Measurements from ENCODE around the gene PRPF40A.
"Not testable (repeated sequence)": the region's sequence is repeated elsewhere in the genome, so short reads cannot be mapped to it uniquely, and the experiment has no call there.

Gene PRPF40A

DNA sequence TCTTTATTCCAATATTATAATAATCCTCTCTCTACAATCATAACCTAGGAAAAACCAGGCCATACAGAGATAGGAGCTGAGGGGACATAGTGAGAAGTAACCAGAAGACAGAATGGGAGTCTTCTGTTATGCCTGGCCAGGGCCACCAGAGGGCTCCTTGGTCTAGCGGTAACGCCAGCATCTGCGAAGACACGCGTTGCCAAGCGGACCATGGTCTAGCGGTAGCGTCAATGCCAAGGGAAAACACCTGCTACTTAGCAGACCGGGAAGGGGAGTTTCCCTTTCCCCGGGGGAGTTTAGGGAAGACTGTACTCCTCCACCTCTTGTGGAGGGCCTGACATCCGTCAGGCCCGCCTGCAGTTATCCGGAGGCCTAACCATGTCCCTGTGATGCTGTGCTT lies 37.8 kb upstream of the PRPF40A start:
- TF ChIP-seq, protein P1, sequence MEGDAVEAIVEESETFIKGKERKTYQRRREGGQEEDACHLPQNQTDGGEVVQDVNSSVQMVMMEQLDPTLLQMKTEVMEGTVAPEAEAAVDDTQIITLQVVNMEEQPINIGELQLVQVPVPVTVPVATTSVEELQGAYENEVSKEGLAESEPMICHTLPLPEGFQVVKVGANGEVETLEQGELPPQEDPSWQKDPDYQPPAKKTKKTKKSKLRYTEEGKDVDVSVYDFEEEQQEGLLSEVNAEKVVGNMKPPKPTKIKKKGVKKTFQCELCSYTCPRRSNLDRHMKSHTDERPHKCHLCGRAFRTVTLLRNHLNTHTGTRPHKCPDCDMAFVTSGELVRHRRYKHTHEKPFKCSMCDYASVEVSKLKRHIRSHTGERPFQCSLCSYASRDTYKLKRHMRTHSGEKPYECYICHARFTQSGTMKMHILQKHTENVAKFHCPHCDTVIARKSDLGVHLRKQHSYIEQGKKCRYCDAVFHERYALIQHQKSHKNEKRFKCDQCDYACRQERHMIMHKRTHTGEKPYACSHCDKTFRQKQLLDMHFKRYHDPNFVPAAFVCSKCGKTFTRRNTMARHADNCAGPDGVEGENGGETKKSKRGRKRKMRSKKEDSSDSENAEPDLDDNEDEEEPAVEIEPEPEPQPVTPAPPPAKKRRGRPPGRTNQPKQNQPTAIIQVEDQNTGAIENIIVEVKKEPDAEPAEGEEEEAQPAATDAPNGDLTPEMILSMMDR (conservative IDR thresholded peaks at IDR 0.05; ENCODE audit: low read length), result peak; percentile 31; the same call in 1 of the 2 replicates
- no peak for TF ChIP-seq EZH2phosphoT487 (IDR thresholded peaks at IDR 0.05; ENCODE audit: borderline replicate concordance)
- no peaks in the 10 kb centered on the region for H3K4me1 ChIP-seq (ENCODE audit: insufficient read depth, low read length, poor library complexity, severe bottlenecking)
- no peak overlapping the region for H3K4me2 ChIP-seq (ENCODE audit: low read depth, low read length, poor library complexity, severe bottlenecking)
- no peak overlapping the region for H3K9ac ChIP-seq (ENCODE audit: low read depth, low read length, poor library complexity, severe bottlenecking)
- H3F3A ChIP-seq (ENCODE audit: low read depth), result no peaks in the 10 kb centered on the region
- 0 out of 2 replicates have a peak, but pooled peaks cover 6% of the 10 kb centered on the region for H3K79me2 ChIP-seq (ENCODE audit: insufficient read depth, low read length)
- H2AFZ ChIP-seq (ENCODE audit: low read length), result no peak overlapping the region
- no peaks in the 10 kb centered on the region for H3K27me3 ChIP-seq (ENCODE audit: insufficient read depth, low read length, poor library complexity, severe bottlenecking)
- no peaks in the 10 kb centered on the region for H3K9me3 ChIP-seq (ENCODE audit: insufficient read depth, low read depth, low read length)
- no peak overlapping the region for H3K4me3 ChIP-seq (ENCODE audit: low read length, poor library complexity, severe bottlenecking)
- no peaks in the 10 kb centered on the region for H4K20me1 ChIP-seq (ENCODE audit: insufficient read depth, low read length, poor library complexity, severe bottlenecking)
- H3K36me3 ChIP-seq (ENCODE audit: insufficient read depth, low read length), result peaks cover 68% of the 10 kb centered on the region
- H3K9me2 ChIP-seq (replicated peaks; ENCODE audit: low read depth, low read length), result no peaks in the 10 kb centered on the region

DNA sequence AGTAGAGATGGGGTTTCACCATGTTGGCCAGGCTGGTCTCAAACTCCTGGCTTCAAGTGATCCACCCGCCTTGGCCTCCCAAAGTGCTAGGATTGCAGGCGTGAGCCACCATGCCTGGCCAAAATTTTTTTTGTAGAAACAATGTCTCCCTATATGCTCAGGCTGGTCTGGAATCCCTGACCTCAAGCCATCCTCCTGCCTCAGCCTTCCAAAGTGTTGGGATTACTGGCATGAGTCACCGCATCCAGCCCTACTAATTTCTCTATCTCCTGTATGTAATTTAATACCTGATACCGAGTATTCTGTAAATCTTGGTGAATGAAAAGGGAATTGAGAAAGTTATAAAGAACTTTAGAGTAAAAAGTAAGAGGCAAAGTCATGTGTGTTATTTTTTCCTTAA lies 30.5 kb upstream of the PRPF40A start:
- H3K79me2 ChIP-seq (ENCODE audit: insufficient read depth, low read length); H3K4me3 ChIP-seq (ENCODE audit: low read length, poor library complexity, severe bottlenecking); H3K4me2 ChIP-seq (ENCODE audit: low read depth, low read length, poor library complexity, severe bottlenecking); H3K27me3 ChIP-seq (ENCODE audit: insufficient read depth, low read length, poor library complexity, severe bottlenecking); H3K9ac ChIP-seq (ENCODE audit: low read depth, low read length, poor library complexity, severe bottlenecking); H2AFZ ChIP-seq (ENCODE audit: low read length); H3K4me1 ChIP-seq (ENCODE audit: insufficient read depth, low read length, poor library complexity, severe bottlenecking); H3K9me3 ChIP-seq (ENCODE audit: insufficient read depth, low read depth, low read length); H3F3A ChIP-seq (ENCODE audit: low read depth); H4K20me1 ChIP-seq (ENCODE audit: insufficient read depth, low read length, poor library complexity, severe bottlenecking); H3K9me2 ChIP-seq (replicated peaks; ENCODE audit: low read depth, low read length): not testable (repeated sequence)
- peaks cover 51% of the 10 kb centered on the region for H3K36me3 ChIP-seq (ENCODE audit: insufficient read depth, low read length)

DNA sequence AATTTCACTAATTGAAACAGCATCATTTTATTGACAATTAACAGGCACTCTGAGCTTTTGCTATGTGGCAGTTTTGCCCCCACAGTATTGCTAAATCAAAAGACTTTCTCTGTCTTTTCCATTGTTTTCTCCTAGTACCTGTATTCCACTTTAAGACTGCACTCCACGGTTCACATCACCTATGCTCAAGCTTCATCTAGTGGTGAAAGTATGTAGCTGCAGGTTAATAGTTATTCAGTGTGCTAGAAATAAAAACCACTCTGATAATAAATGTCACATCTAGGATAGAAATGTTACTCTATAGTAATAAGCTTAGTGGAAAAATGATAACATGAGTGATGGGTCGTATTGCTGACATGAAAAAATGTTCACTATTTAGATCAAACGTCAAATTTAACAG lies 25.7 kb upstream of the PRPF40A start:
- H3K4me3 ChIP-seq (ENCODE audit: low read length, poor library complexity, severe bottlenecking), result no peak overlapping the region
- no peaks in the 10 kb centered on the region for H3K79me2 ChIP-seq (ENCODE audit: insufficient read depth, low read length)
- H3K9ac ChIP-seq (ENCODE audit: low read depth, low read length, poor library complexity, severe bottlenecking), result no peak overlapping the region
- H3K4me1 ChIP-seq (ENCODE audit: insufficient read depth, low read length, poor library complexity, severe bottlenecking), result no peaks in the 10 kb centered on the region
- no peaks in the 10 kb centered on the region for H3F3A ChIP-seq (ENCODE audit: low read depth)
- H3K27me3 ChIP-seq (ENCODE audit: insufficient read depth, low read length, poor library complexity, severe bottlenecking), result no peaks in the 10 kb centered on the region
- H3K4me2 ChIP-seq (ENCODE audit: low read depth, low read length, poor library complexity, severe bottlenecking), result no peak overlapping the region
- TF ChIP-seq EZH2phosphoT487 (IDR thresholded peaks at IDR 0.05; ENCODE audit: borderline replicate concordance), result no peak
- TF ChIP-seq, protein P1 (conservative IDR thresholded peaks at IDR 0.05; ENCODE audit: low read length), result peak; percentile 72
- H2AFZ ChIP-seq (ENCODE audit: low read length), result no peak overlapping the region
- no peaks in the 10 kb centered on the region for H3K9me3 ChIP-seq (ENCODE audit: insufficient read depth, low read depth, low read length)
- H3K9me2 ChIP-seq (replicated peaks; ENCODE audit: low read depth, low read length), result no peaks in the 10 kb centered on the region
- H3K36me3 ChIP-seq (ENCODE audit: insufficient read depth, low read length), result peaks cover 47% of the 10 kb centered on the region
- peaks cover 18% of the 10 kb centered on the region for H4K20me1 ChIP-seq (ENCODE audit: insufficient read depth, low read length, poor library complexity, severe bottlenecking)

DNA sequence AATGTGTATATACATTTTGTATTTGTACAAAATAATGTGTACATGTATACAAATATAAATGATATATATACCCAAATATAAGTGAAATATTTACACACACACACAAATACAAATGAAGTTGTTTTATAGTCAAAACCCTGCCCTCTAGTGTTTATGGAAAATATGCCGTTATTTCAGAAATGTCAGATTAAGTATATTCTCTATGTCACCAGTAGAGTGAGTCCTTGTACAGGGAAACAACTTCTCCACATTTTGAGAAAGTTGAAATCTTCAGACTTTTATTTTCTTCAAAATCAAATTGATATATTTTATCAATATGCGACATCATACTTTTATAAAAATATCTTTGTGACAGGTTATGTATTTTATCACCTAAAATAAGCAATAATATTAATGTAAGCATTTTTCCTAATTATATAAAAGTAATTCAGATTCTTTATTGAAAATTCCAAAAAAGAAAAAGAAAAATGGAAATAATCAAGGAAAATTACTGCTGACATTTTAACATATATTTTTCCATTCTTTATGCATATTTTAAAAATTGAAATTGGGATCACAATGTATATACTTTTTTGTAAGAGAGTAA lies 23.6 kb upstream of the PRPF40A start:
- peaks cover 55% of the 10 kb centered on the region; the same call in 1 of the 2 replicates for H3K36me3 ChIP-seq (ENCODE audit: insufficient read depth, low read length)
- H3K4me3 ChIP-seq (ENCODE audit: low read length, poor library complexity, severe bottlenecking), result no peak overlapping the region
- no peaks in the 10 kb centered on the region for H3K79me2 ChIP-seq (ENCODE audit: insufficient read depth, low read length)
- peaks cover 18% of the 10 kb centered on the region for H4K20me1 ChIP-seq (ENCODE audit: insufficient read depth, low read length, poor library complexity, severe bottlenecking)
- H3K4me1 ChIP-seq (ENCODE audit: insufficient read depth, low read length, poor library complexity, severe bottlenecking), result no peaks in the 10 kb centered on the region
- H3K4me2 ChIP-seq (ENCODE audit: low read depth, low read length, poor library complexity, severe bottlenecking), result no peak overlapping the region
- H2AFZ ChIP-seq (ENCODE audit: low read length), result no peak overlapping the region
- no peaks in the 10 kb centered on the region for H3F3A ChIP-seq (ENCODE audit: low read depth)
- no peak overlapping the region for H3K9ac ChIP-seq (ENCODE audit: low read depth, low read length, poor library complexity, severe bottlenecking)
- no peaks in the 10 kb centered on the region for H3K9me3 ChIP-seq (ENCODE audit: insufficient read depth, low read depth, low read length)
- no peaks in the 10 kb centered on the region for H3K9me2 ChIP-seq (replicated peaks; ENCODE audit: low read depth, low read length)
- H3K27me3 ChIP-seq (ENCODE audit: insufficient read depth, low read length, poor library complexity, severe bottlenecking), result no peaks in the 10 kb centered on the region
- no peak for TF ChIP-seq EZH2phosphoT487 (IDR thresholded peaks at IDR 0.05; ENCODE audit: borderline replicate concordance)
- TF ChIP-seq, protein P1 (conservative IDR thresholded peaks at IDR 0.05; ENCODE audit: low read length), result peak; percentile 95

DNA sequence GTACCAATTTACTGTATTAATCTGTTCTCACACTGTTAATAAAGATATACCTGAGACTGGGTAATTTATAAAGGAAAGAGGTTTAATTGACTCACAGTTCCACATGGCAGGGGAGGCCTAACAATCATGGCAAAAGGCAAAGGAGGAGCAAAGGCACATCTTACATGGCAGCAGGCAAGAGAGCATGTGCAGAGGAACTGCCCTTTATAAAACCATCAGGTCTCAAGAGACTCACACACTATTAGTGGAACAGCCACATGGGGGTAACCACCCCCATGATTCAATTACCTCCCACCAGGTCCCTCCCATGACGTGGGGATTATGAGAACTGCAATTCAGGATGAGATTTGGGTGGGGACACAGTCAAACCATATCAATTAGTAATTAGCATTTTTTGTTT lies 22.4 kb upstream of the PRPF40A start:
- H3K79me2 ChIP-seq (ENCODE audit: insufficient read depth, low read length); H2AFZ ChIP-seq (ENCODE audit: low read length); H3K9me3 ChIP-seq (ENCODE audit: insufficient read depth, low read depth, low read length); H3K4me2 ChIP-seq (ENCODE audit: low read depth, low read length, poor library complexity, severe bottlenecking); H3K4me1 ChIP-seq (ENCODE audit: insufficient read depth, low read length, poor library complexity, severe bottlenecking); H3K9ac ChIP-seq (ENCODE audit: low read depth, low read length, poor library complexity, severe bottlenecking); H3K4me3 ChIP-seq (ENCODE audit: low read length, poor library complexity, severe bottlenecking); H3K9me2 ChIP-seq (replicated peaks; ENCODE audit: low read depth, low read length); H3F3A ChIP-seq (ENCODE audit: low read depth); H3K27me3 ChIP-seq (ENCODE audit: insufficient read depth, low read length, poor library complexity, severe bottlenecking): not testable (repeated sequence)
- peaks cover 55% of the 10 kb centered on the region; the same call in 1 of the 2 replicates for H3K36me3 ChIP-seq (ENCODE audit: insufficient read depth, low read length)
- H4K20me1 ChIP-seq (ENCODE audit: insufficient read depth, low read length, poor library complexity, severe bottlenecking), result peaks cover 18% of the 10 kb centered on the region

Measured in Loucy (cell line).